A673 (cell line): Measurements from ENCODE around the gene LIMS2.

Source experiments
- CTCF ChIP-seq: fragments of 300-800, 200-600 bp; sonication (generic); conservative IDR thresholded peaks from 2 replicates; pipeline ENCODE4 v1.5.1; 2017; ENCODE audit warnings: low read depth, mild to moderate bottlenecking, antibody characterized with exemption, low read length, moderate library complexity, mixed read lengths
- EZH2 ChIP-seq: fragments of 200-600 bp; sonication (generic); IDR thresholded peaks from 2 replicates; pipeline ENCODE4 v1.6.1; 2017; ENCODE audit warnings: borderline replicate concordance, low read depth, mild to moderate bottlenecking, mixed read lengths, antibody characterized with exemption, low read length; ENCODE audit not compliant: poor library complexity, severe bottlenecking

- TF ChIP-seq CTCF (no peak), EZH2 (no peak)
These were observed 43.2 kb downstream of the LIMS2 start for GRCh38 chr2:127631997-127632581.
